ENCODE results near the gene CDK19. TPM values are rescaled to one million over a fixed set of nuclear protein-coding genes. Genes with fewer than 3 reads are reported as not detected.
A peak's percentile ranks its signal among the peaks of the same experiment; 100 is the strongest.
"Not testable (repeated sequence)": the region's sequence is repeated elsewhere in the genome, so short reads cannot be mapped to it uniquely, and the experiment has no call there.

The CDK19 gene
- total RNA-seq, 2 donors from 2014 or later: 17.9 to 32.4 TPM

GRCh38 chr6:110614586-110614985 is 200.7 kb downstream of the CDK19 start:
- no peak for ATAC-seq
- intact Hi-C loops (cut with DNase I, micrococcal nuclease): no loop called here
- no peak for DNase-seq

GRCh38 chr6:110614106-110614505 is 201.2 kb downstream of the CDK19 start:
- DNase-seq (no peak), ATAC-seq (no peak)
- intact Hi-C loops (cut with DNase I, micrococcal nuclease): no loop called here

GRCh38 chr6:110613356-110613755 is 201.9 kb downstream of the CDK19 start:
- intact Hi-C loops (cut with DNase I, micrococcal nuclease): no loop called here
- DNase-seq: no peak
- ATAC-seq: no peak

- intact Hi-C loops (cut with DNase I, micrococcal nuclease): no loop called here
- DNase-seq: no peak
- no peak for ATAC-seq
Measured at GRCh38 chr6:110612298-110612697, 203.0 kb downstream of the CDK19 start.

- DNase-seq: no peak
- intact Hi-C loops (cut with DNase I, micrococcal nuclease): no loop called here
- ATAC-seq: no peak
Measured at GRCh38 chr6:110609101-110609500, 206.2 kb downstream of the CDK19 start.

- intact Hi-C loops (cut with DNase I, micrococcal nuclease): no loop called here
Measured at GRCh38 chr6:110608151-110608550, 207.1 kb downstream of the CDK19 start.

GRCh38 chr6:110606151-110606550 is 209.1 kb downstream of the CDK19 start:
- intact Hi-C loops (cut with DNase I, micrococcal nuclease): no loop called here
- DNase-seq (no peak), ATAC-seq (no peak)

More at GRCh38 chr6:110608151-110608550, 207.1 kb downstream of the CDK19 start:
- ATAC-seq (no peak), DNase-seq (no peak)

- DNase-seq; intact Hi-C loops (cut with DNase I, micrococcal nuclease); ATAC-seq: not testable (repeated sequence)
Measured at GRCh38 chr6:110600640-110601039, 214.6 kb downstream of the CDK19 start.

GRCh38 chr6:110597761-110598160 is 217.5 kb downstream of the CDK19 start:
- DNase-seq (no peak), ATAC-seq (peak; percentile 58)
- intact Hi-C loops (cut with DNase I, micrococcal nuclease): no loop called here

- no peak for DNase-seq
- no peak for ATAC-seq
- intact Hi-C loops (cut with DNase I, micrococcal nuclease): no loop called here
Measured at GRCh38 chr6:110596354-110596753, 218.9 kb downstream of the CDK19 start.

- intact Hi-C loops (cut with DNase I, micrococcal nuclease): no loop called here
- no peak for DNase-seq
- no peak for ATAC-seq
Measured at GRCh38 chr6:110595112-110595511, 220.2 kb downstream of the CDK19 start.

- DNase-seq: no peak
- no peak for ATAC-seq
- intact Hi-C loops (cut with DNase I, micrococcal nuclease): no loop called here
Measured at GRCh38 chr6:110593637-110594036, 221.6 kb downstream of the CDK19 start.

- DNase-seq: no peak
- ATAC-seq: no peak
- intact Hi-C loops (cut with DNase I, micrococcal nuclease): no loop called here
Measured at GRCh38 chr6:110592765-110593164, 222.5 kb downstream of the CDK19 start.

- ATAC-seq (no peak), DNase-seq (no peak)
- intact Hi-C loops (cut with DNase I, micrococcal nuclease): no loop called here
Measured at GRCh38 chr6:110590821-110591351, 224.4 kb downstream of the CDK19 start.

- DNase-seq (no peak), ATAC-seq (no peak)
Measured at GRCh38 chr6:110589865-110590513, 225.3 kb downstream of the CDK19 start.

GRCh38 chr6:110587328-110587727 is 227.9 kb downstream of the CDK19 start:
- intact Hi-C loops (cut with DNase I, micrococcal nuclease): no loop called here
- DNase-seq (no peak), ATAC-seq (no peak)

More at GRCh38 chr6:110589865-110590513, 225.3 kb downstream of the CDK19 start:
- intact Hi-C loops (cut with DNase I, micrococcal nuclease): no loop called here

GRCh38 chr6:110581679-110582078 is 233.6 kb downstream of the CDK19 start:
- DNase-seq (no peak), ATAC-seq (no peak)
- intact Hi-C loops (cut with DNase I, micrococcal nuclease): no loop called here

- intact Hi-C loops (cut with DNase I, micrococcal nuclease); DNase-seq; ATAC-seq: not testable (repeated sequence)
Measured at GRCh38 chr6:110577596-110578167, 237.6 kb downstream of the CDK19 start.

- ATAC-seq: no peak
- no peak for DNase-seq
- intact Hi-C loops (cut with DNase I, micrococcal nuclease): no loop called here
Measured at GRCh38 chr6:110575925-110576463, 239.3 kb downstream of the CDK19 start.

- DNase-seq (no peak), ATAC-seq (no peak)
- intact Hi-C loops (cut with DNase I, micrococcal nuclease): no loop called here
Measured at GRCh38 chr6:110574817-110575216, 240.5 kb downstream of the CDK19 start.
